NCI-H748 treated with DMSO at 0.1 percent for 48 hours (cell line): ENCODE measurements around the gene ANKIB1.

Experiments used
- DNase-seq: peaks from one replicate; lab custom pipeline; 2025; lab: John Stamatoyannopoulos, UW

ANKIB1 gene

DNA sequence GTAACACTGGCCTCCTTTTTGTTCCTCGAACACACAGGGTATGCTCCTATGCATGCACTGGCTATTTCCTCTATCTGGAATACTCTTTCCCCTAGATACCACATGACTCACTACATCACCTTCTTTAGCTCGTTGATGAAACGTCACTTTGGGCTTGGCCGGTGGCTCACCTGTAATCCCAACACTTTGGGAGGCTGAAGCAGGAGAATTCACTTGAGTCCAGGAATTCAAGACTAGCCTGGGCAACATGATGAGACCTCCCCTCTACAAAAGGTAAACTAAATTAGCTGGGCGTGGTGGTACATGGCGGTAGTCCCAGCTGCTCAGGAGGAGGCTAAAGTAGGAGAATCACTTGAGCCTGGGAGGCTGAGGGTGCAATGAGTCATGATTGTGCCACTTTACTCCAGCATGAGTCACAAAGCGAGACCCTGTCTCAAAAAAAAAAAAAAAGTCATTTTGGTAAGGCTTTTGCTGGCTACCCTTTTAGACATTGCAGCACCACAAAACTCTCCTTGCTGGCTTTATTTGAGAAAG, 14.5 kb downstream of the ANKIB1 start:
- DNase-seq = no peak

DNA sequence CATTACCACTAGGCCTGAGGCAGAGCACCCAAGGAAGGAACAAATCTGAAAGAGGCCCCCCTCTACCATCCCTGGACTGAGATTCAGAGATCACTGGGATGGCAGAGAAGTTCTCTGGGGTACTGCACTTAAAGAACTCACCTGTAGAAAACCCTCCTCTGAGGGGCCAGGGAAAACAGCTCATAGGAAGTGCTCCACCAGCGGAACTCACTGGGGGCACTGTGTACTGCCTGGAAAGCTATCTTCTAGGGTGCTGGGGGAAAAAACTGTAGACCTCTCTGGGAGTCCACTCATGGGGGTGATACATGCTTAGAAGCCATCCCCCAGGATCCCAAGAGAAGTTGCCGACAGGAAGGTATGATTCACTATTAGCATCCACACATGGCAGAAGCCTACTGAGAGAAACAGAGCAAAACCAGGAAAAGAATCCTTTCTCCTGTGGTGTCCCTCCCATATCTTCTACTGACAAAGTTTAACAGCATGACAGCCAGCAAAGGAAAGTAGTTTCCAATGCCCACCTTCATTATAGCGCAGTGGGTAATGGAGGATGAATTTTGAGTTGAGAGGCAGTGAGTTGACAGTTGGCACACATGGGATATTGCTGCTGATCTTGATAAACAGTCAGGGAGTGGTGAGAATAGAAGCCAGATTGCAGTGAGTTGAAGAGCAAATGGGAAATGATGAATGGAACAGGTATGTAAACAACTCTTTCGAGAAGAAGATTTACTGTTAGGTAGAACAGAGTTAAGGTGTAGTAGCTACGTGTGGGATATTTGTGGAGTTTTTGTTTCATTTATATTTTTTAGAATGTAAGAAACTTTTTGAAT, 20.9 kb downstream of the ANKIB1 start:
- no peak for DNase-seq

- DNase-seq = no peak
Observed at GRCh38 chr7:92268921-92269320, 23.1 kb downstream of the ANKIB1 start.

DNA sequence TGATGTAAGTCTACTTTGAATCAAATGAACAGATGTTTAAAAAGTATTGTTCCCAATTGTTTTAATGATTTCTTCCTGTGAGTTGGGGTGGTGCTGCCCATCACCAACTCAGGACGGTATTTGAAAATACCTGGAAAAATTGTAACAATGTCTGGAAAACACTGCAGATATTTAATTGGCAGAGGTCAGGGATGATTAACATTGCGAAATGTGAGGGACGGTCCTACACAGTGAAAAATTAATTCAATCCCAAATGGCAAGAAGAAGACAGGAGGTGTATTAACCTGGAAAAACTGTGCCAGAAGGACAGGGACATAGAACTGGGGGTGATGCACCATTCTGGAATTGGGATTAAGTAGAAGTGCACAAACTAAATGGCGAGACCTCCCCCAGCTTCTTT, 29.6 kb downstream of the ANKIB1 start:
- DNase-seq = no peak

- no peak for DNase-seq
Observed at GRCh38 chr7:92276460-92276864, 30.7 kb downstream of the ANKIB1 start.

DNA sequence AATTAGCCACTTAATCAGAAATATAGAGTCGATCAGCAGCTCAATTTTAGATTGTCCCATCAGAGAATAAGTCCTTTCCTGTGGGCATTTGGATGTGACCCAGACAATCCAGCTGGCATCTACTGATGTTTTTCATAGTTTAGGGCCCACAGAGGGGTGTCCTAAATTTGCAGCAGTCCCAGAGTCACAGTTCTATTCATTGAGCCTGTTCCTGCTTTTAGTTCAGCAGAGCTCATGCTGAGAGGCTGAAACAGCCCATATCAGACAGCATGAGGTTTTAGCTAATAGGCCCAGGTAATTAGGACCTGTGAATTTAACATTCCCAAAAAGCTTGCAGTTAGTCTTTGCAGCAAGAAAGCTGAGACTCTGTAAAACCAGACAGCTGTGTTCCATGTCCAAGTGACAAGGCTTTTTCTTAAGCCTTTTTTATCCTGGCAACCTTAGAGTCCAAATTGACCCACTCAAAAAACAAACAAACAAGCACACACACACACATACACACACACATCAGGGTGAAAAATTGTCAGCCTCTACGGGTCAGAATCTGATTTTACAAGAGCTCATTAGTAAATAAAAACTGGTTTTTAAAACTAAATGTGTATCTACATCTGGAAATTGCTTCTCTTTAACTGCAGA, 33.7 kb downstream of the ANKIB1 start:
- DNase-seq = no peak

DNA sequence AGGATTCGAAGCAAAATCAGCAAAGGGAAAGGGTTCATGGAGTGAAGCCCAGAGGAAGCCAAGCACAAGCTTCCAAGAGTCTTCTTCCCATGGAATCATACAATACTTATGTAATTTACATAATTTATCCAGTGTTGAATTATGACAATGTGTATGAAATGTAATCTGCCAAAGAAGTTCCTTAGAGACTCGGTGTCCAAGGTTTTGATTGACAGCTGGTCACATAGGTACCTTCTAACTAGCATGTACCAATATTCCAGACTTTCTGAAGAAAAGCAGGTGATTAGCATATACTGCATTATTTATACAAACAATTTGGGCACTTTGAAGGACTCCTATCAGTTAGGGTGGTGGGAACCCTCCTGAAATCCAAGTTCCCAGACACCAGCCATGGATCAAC, 35.3 kb downstream of the ANKIB1 start:
- no peak for DNase-seq

DNA sequence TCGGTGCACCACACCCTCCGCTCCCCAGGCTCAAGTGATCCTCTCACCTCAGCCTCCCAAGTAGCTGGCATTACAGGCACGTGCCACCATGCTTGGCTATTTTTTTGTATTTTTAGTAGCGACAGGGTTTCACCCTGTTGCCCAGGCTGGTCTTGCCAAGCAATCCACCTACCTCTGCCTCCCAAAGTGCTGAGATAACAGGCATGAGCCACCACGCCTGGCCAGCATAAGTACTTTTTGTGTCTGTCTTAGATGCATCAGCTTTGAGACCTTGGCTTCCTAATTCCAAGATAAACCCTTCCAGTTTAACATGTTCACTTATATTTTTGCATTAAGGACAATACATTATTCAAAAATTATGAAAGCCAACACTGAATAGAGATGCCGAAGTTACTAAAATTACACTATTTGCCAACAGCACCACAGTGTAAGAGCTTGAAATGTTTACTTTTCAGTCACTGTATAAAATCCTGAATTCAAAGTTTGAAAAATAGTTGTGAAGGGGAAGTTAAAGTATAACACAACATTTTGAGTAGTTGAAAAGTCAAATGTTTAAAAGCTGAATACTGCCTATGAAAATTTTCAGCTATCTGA, 36.5 kb downstream of the ANKIB1 start:
- no peak for DNase-seq

DNA sequence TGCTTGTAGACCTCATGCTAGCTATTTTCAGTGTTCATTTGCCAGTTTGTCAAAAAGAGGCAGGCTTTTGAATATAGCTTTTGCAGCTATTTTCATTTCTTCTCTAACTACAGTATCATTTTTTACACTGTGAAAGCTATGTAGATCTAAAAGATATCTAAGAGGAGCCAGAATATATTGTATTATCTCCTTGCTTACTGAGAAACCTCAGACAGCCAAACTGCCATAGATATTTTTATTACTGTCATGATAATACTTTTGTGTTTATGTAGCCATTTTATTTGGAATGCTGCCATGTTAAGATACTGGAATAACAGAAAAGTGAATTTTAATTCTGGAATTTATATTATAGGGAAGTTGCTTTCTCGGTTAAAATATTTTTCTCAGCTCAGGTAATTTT, 37.2 kb downstream of the ANKIB1 start:
- no peak for DNase-seq

GRCh38 chr7:92289321-92289720, 43.5 kb downstream of the ANKIB1 start:
- DNase-seq = no peak

- no peak for DNase-seq
Observed at GRCh38 chr7:92292981-92293380, 47.2 kb downstream of the ANKIB1 start.

DNA sequence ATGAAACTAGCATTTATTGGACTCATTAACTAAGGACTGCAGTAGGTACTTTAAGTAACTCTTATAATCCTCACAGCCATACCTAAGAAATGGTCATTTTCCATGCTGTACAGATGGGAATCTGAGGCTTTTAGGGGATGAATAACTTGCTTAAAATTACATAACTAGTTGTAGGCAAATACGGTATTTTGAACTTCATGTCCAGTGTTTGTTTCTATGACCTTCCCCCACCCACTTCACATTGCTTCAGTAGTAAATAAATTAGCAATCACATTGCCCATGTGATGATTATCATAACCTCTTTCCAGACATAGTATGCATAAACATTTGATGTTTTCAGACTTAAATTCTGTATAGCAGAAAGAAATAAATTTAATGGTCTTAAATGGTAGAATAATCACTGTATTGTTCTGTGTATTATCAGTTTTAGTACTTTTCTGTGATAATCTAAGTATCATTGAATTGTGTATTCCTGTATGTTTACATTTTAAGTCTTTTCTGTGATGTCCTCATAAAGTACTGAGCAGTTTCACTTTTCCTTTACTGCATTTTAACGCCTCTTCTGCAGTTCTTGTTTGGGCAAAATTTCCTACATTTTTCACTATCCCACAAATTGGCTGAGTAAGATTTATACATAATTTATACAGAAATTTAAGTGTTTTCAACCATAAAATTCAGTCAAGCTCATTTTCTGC, 48.3 kb downstream of the ANKIB1 start:
- DNase-seq = no peak

- DNase-seq = no peak
Observed at GRCh38 chr7:92295391-92295790, 49.6 kb downstream of the ANKIB1 start.

DNA sequence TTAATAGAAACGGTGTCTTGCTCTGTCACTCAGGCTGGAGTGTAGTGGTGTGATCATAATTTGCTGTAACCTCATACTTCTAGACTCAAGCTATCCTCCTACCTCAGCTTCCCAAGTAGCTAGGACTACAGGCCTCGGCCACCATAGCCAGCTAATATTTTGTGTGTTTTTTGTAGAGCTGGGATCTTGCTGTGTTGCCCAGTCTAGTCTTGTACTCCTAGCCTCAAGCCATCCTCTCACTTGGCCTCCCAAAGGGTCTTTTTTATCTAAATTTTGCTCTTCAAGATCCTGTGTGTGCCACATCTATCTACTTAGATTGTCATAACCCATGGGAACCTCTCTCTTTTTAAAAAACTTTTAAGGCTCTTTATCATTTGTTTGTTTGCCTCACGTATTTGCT, 50.5 kb downstream of the ANKIB1 start:
- DNase-seq = no peak

DNA sequence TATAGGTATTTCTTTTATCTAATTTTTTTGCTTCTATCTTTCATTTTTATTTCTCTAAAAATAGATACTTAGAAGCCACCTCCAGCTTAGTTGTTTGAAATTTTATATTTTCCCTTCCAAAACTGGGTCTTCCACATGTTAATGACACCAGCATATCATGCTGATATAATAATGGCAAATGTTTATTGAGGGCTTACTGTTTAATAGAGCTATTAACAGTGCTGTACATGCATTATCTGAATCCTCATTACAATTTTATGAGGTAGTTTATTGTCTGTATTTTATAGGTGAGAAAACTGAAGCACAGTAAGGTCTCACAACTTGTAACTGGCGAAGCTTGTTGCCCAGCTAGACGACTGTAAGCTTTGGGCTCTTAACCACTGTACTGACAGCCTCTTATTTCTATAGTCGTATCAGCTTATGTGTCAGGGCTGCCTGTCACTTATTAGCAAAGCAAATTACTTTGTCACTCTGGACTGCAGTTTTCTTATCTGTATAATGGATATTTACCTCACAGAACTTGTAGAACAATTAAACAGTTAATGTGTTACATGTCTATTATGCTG, 51.2 kb downstream of the ANKIB1 start:
- no peak for DNase-seq

DNA sequence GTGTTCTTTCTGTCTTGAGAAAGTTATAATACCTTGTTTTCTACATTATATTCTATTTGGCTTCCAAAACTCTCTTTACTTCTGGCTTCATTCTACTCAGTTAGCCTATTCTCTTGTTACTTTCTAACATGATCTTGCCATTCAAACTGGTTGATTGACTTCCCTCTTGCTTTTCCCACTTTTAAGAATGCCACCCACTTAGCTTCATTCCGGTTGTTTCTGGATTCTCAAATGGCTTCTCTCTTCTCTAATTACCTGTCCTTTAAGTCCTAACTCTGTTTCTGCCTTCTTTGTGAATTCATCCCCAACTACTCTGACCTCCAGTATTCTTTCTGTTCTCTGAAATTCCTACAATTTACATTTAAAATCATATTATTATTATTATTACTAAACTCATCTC, 52.0 kb downstream of the ANKIB1 start:
- DNase-seq = no peak

- no peak for DNase-seq
Observed at GRCh38 chr7:92303761-92304160, 58.0 kb downstream of the ANKIB1 start.

DNA sequence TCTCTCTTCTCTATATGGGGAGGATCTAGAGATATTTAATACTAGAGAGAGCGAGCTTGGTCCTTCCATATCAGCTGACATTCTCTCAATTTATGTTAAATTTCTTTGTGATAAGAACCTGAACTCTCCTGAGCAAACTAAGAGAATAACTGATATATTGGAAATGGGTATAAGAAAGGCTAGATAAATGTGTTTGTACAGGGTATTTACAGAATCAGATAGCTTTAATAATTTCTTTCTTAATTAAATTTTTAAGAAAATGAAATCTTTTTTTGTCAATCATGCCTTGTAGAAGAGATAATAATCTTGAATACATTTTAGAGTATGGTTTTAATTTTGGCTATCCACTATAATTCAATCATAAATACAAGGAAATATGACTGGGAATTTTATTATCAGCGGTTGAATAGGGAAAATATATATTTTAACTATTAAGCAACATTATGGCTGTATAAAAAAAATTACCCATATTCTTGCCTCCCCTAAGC, 58.7 kb downstream of the ANKIB1 start:
- DNase-seq = no peak

GRCh38 chr7:92306153-92306552, 60.4 kb downstream of the ANKIB1 start:
- no peak for DNase-seq

GRCh38 chr7:92313055-92313454, 67.3 kb downstream of the ANKIB1 start:
- no peak for DNase-seq

- DNase-seq = no peak
Observed at GRCh38 chr7:92319243-92319642, 73.5 kb downstream of the ANKIB1 start.

DNA sequence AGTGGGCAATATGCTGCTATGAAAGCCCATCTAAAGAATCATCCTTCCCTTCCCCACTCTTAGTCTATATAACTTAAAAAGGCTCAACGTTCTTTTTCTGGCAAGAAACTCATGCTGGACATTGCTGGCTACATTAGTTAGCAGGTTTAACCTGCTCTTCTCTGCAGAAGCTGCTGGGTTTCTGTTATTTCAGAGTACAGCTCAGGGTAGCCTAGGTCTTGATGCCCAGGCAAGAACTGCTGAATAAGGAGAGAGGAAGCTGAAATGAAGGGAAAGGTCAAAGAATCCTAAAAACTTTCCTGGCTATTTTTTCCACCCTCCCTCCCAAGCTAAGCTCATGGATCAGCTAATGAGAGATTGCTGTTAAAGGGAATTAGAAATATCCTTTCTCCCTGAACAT, 79.4 kb downstream of the ANKIB1 start:
- no peak for DNase-seq
